ENCODE measurements around the gene P3R3URF. TPM values are rescaled to one million over a fixed set of nuclear protein-coding genes. Genes with fewer than 3 reads are reported as not detected.

The P3R3URF gene
- total RNA-seq, 1 donor from 2014 or later: not detected

- Mint-ChIP-seq H3K9me3 (no peaks in the 10 kb centered on the region), H3K36me3 (peaks cover 2% of the 10 kb centered on the region), H3K27me3 (ENCODE audit: insufficient read depth, low read depth) (peaks cover 3% of the 10 kb centered on the region), H3K27ac (no peak overlapping the region), H3K4me3 (peak overlapping the region; percentile 83), H3K4me1 (peaks cover 28% of the 10 kb centered on the region)
- no peak overlapping the region for H3K9ac ChIP-seq
- H3F3A ChIP-seq (ENCODE audit: low read depth): peaks cover 26% of the 10 kb centered on the region
- no peak for DNase-seq (ENCODE audit: low spot score)
- H4K20me1 ChIP-seq (ENCODE audit: low read depth): peaks cover 5% of the 10 kb centered on the region
- TF ChIP-seq CTCF (IDR thresholded peaks at IDR 0.05) (no peak), EZH2 (IDR thresholded peaks at IDR 0.05) (no peak), EZH2phosphoT487 (IDR thresholded peaks at IDR 0.05) (no peak)
- H3K4me3 ChIP-seq: peak overlapping the region; percentile 89
- peaks cover 4% of the 10 kb centered on the region for H3K27me3 ChIP-seq
- peaks cover 11% of the 10 kb centered on the region for H3K79me2 ChIP-seq (ENCODE audit: low read depth)
- no peaks in the 10 kb centered on the region for H3K9me3 ChIP-seq (ENCODE audit: low read depth)
- peak overlapping the region; percentile 98 for H3K4me2 ChIP-seq
- H3K27ac ChIP-seq: no peak overlapping the region
- H3K4me1 ChIP-seq: peaks cover 7% of the 10 kb centered on the region
- no peaks in the 10 kb centered on the region for H3K36me3 ChIP-seq
- no peak overlapping the region for H2AFZ ChIP-seq (replicated peaks)
These were observed 23.0 kb upstream of the P3R3URF start for GRCh38 chr1:46199233-46199749.

DNA sequence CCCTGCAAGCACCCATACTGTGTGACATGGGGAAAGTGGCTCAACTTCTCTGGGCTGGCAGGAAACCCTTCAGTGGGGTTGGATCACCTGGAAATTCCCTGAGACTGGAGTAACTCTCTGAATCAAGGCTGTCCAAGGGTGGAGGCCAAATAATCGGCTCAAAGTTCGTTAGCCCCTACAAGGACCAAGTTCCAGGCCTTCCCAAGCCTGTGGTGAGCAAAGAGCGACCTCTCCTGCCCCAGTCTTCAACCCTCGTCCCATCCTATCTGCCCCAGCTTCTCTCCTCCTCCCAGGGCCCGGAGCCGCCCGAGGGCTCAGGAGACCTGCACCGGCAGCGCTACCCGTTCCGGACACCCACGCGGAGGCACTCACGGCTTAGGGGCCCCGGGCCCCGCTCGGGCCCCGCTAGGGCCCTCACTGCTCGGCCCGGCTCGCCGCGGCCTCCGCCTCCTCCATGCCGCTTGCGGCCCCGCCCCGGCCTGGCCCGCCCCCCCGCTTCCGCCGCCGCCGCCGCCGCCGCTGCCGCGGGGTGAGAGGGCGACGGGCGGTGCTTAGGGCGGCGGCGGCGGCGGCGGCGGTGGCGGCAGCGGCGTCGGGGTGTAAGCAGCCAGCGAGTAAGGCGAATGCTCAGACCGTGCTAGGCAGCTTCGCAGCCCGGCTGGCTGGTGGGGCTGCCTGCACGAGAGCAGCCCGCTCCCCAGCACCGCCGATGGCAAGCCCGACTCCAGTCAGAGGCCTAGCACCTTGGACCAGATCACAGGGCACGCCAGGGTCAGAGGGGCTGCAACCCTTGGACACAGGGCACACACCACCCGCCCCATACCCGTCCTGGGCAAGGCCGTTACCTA, 21.9 kb upstream of the P3R3URF start, which contains the start of gene POMGNT1:
Gene POMGNT1 (minus strand): TSS at position 471 of the 848 bp plus-strand sequence. CDS start 613 bp downstream, outside the sequence.
- Histone ChIP-seq H3K4me3 (peak within 1 kb of the TSS; percentile 89), H3F3A (ENCODE audit: low read depth) (peaks cover 26% of the 10 kb centered on the region), H3K79me2 (ENCODE audit: low read depth) (peaks cover 11% of the 10 kb centered on the region), H3K9ac (peak within 1 kb of the TSS; percentile 72), H3K4me1 (peaks cover 7% of the 10 kb centered on the region), H3K27ac (no peak within 1 kb of the TSS), H3K36me3 (no peaks in the 10 kb centered on the region), H4K20me1 (ENCODE audit: low read depth) (peaks cover 5% of the 10 kb centered on the region), H3K9me3 (ENCODE audit: low read depth) (no peaks in the 10 kb centered on the region), H2AFZ (replicated peaks) (peak within 1 kb of the TSS; percentile 98), H3K27me3 (peaks cover 4% of the 10 kb centered on the region), H3K4me2 (peak within 1 kb of the TSS; percentile 98)
- Mint-ChIP-seq H3K9me3 (no peaks in the 10 kb centered on the region), H3K27me3 (ENCODE audit: insufficient read depth, low read depth) (peaks cover 3% of the 10 kb centered on the region), H3K36me3 (peaks cover 4% of the 10 kb centered on the region), H3K4me1 (peaks cover 21% of the 10 kb centered on the region), H3K4me3 (peak within 1 kb of the TSS; percentile 88), H3K27ac (peak within 1 kb of the TSS; percentile 72)
- DNase-seq (ENCODE audit: low spot score): peak; percentile 89
- TF ChIP-seq EZH2phosphoT487 (IDR thresholded peaks at IDR 0.05) (no peak), EZH2 (IDR thresholded peaks at IDR 0.05) (no peak), CTCF (IDR thresholded peaks at IDR 0.05) (peak; percentile 24)

- Mint-ChIP-seq H3K27me3 (ENCODE audit: insufficient read depth, low read depth) (peaks cover 4% of the 10 kb centered on the region), H3K9me3 (no peaks in the 10 kb centered on the region), H3K27ac (no peak overlapping the region), H3K4me1 (peaks cover 16% of the 10 kb centered on the region), H3K4me3 (peak overlapping the region; percentile 88), H3K36me3 (peaks cover 10% of the 10 kb centered on the region)
- Histone ChIP-seq H4K20me1 (ENCODE audit: low read depth) (peaks cover 5% of the 10 kb centered on the region), H3K4me1 (peaks cover 7% of the 10 kb centered on the region), H3K36me3 (no peaks in the 10 kb centered on the region), H3K27me3 (peaks cover 4% of the 10 kb centered on the region), H3K9ac (peak overlapping the region; percentile 72), H3F3A (ENCODE audit: low read depth) (peaks cover 26% of the 10 kb centered on the region), H3K4me2 (peak overlapping the region; percentile 98), H3K27ac (no peak overlapping the region), H3K79me2 (ENCODE audit: low read depth) (peaks cover 11% of the 10 kb centered on the region), H3K9me3 (ENCODE audit: low read depth) (no peaks in the 10 kb centered on the region), H2AFZ (replicated peaks) (no peak overlapping the region), H3K4me3 (peak overlapping the region; percentile 89)
- no peak for TF ChIP-seq EZH2 (IDR thresholded peaks at IDR 0.05)
- TF ChIP-seq CTCF (IDR thresholded peaks at IDR 0.05): no peak
- no peak for TF ChIP-seq EZH2phosphoT487 (IDR thresholded peaks at IDR 0.05)
- DNase-seq (ENCODE audit: low spot score): no peak
These were observed 21.3 kb upstream of the P3R3URF start for GRCh38 chr1:46197560-46197963.

Data from neural progenitor cell (in vitro differentiated cells).